Retinal pigment epithelial cell (primary cell): Measurements from ENCODE around the gene CREB3L2.

ENCODE experiments used
- DNase-seq: peaks from one replicate; pipeline ENCODE4 v3.0.0-alpha.2; 2010; ENCODE audit warnings: low read depth
- H3K4me3 ChIP-seq: 2 replicates; pipeline ENCODE4 v1.5.1; 2011; ENCODE audit warnings: mild to moderate bottlenecking, low read length, control low read depth, moderate library complexity
- TF ChIP-seq, protein P1 (sequence below): conservative IDR thresholded peaks from 2 replicates; pipeline ENCODE4 v1.5.1; 2011; ENCODE audit warnings: low read depth, low read length, control low read depth, inconsistent platforms

CREB3L2 gene

DNA sequence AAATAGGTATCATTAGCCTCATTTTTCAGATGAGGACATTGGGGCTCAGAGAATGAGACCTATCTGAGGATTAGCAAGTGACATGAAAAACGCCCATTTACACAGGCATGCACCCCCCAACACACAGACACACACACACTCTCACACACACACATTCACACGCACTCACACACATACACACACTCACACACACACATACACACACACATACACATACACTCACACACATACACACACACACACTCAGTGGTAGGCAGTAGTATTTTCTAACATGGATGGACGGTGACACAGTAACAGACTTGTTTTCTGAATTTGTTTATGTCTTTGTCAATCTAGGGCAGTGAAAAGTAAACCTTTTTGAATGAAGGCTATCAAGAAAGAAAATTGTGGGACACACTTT is 176.4 kb downstream of the CREB3L2 start:
- DNase-seq: no peak
- TF ChIP-seq, protein P1, sequence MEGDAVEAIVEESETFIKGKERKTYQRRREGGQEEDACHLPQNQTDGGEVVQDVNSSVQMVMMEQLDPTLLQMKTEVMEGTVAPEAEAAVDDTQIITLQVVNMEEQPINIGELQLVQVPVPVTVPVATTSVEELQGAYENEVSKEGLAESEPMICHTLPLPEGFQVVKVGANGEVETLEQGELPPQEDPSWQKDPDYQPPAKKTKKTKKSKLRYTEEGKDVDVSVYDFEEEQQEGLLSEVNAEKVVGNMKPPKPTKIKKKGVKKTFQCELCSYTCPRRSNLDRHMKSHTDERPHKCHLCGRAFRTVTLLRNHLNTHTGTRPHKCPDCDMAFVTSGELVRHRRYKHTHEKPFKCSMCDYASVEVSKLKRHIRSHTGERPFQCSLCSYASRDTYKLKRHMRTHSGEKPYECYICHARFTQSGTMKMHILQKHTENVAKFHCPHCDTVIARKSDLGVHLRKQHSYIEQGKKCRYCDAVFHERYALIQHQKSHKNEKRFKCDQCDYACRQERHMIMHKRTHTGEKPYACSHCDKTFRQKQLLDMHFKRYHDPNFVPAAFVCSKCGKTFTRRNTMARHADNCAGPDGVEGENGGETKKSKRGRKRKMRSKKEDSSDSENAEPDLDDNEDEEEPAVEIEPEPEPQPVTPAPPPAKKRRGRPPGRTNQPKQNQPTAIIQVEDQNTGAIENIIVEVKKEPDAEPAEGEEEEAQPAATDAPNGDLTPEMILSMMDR: no peak
- no peak overlapping the region for H3K4me3 ChIP-seq
